VCaP (cell line): ENCODE measurements around the gene CSF2.
"Not testable (repeated sequence)": the region's sequence is repeated elsewhere in the genome, so short reads cannot be mapped to it uniquely, and the experiment has no call there.

ENCODE experiments used
- H3K27ac ChIP-seq: fragments of 450-650 bp; 2 replicates; pipeline ENCODE4 v1.5.1; 2017
- CTCF ChIP-seq: fragments of 450-650 bp; conservative IDR thresholded peaks from 2 replicates; pipeline ENCODE4 v1.5.1; 2017; ENCODE audit warnings: mild to moderate bottlenecking, moderate library complexity

CSF2 gene

GRCh38 chr5:132115375-132115774, 41.8 kb downstream of the CSF2 start:
- TF ChIP-seq CTCF, result no peak
- no peak overlapping the region for H3K27ac ChIP-seq

GRCh38 chr5:132116072-132116471, 42.5 kb downstream of the CSF2 start:
- H3K27ac ChIP-seq, result no peak overlapping the region
- no peak for TF ChIP-seq CTCF

- H3K27ac ChIP-seq, result not testable (repeated sequence)
These were observed 43.4 kb downstream of the CSF2 start for GRCh38 chr5:132116909-132117489.

- not testable (repeated sequence) for H3K27ac ChIP-seq
These were observed 47.1 kb downstream of the CSF2 start for GRCh38 chr5:132120717-132121116.

GRCh38 chr5:132122971-132123370, 49.4 kb downstream of the CSF2 start:
- H3K27ac ChIP-seq, result not testable (repeated sequence)

- H3K27ac ChIP-seq, result not testable (repeated sequence)
These were observed 50.0 kb downstream of the CSF2 start for GRCh38 chr5:132123578-132123977.
